Measurements from ENCODE around the gene SYP.

Gene SYP

GRCh38 chrX:49186125-49187027 is 13.6 kb downstream of the SYP start, which contains the start of gene PRICKLE3:
TSS of gene PRICKLE3 (minus strand) at chrX:49186373. CDS start at chrX:49186297, 76 bp downstream.
- Histone ChIP-seq H3K27me3 (ENCODE audit: low read length) (no peaks in the 10 kb centered on the region), H3K36me3 (ENCODE audit: low read length) (no peaks in the 10 kb centered on the region), H3K9me2 (replicated peaks; ENCODE audit: insufficient read depth, low read length) (no peaks in the 10 kb centered on the region), H3K79me2 (ENCODE audit: insufficient read depth, low read length) (0 out of 2 replicates have a peak, but pooled peaks cover 7% of the 10 kb centered on the region), H4K20me1 (ENCODE audit: low read depth, low read length) (no peaks in the 10 kb centered on the region), H3K4me2 (ENCODE audit: low read depth, low read length, poor library complexity, severe bottlenecking) (peak within 1 kb of the TSS; percentile 95), H2AFZ (ENCODE audit: low read depth, low read length, severe bottlenecking) (no peak within 1 kb of the TSS), H3K27ac (ENCODE audit: low read depth, low read length) (peak within 1 kb of the TSS; percentile 42), H3K9me3 (ENCODE audit: insufficient read depth, low read length) (no peaks in the 10 kb centered on the region), H3K9ac (ENCODE audit: low read length) (peak within 1 kb of the TSS; percentile 82), H3K4me3 (ENCODE audit: insufficient read depth, low read length, poor library complexity, severe bottlenecking) (peak within 1 kb of the TSS; percentile 69), H3F3A (ENCODE audit: insufficient read depth) (peaks cover 9% of the 10 kb centered on the region; the same call in 1 of the 2 replicates)
- TF ChIP-seq EZH2phosphoT487 (conservative IDR thresholded peaks at IDR 0.05; ENCODE audit: low read length) (no peak), CTCF (IDR thresholded peaks at IDR 0.05; ENCODE audit: insufficient read depth, low read length, poor library complexity, severe bottlenecking) (peak; percentile 47)

GRCh38 chrX:49184294-49185281 is 15.4 kb downstream of the SYP start:
- Histone ChIP-seq H3K27me3 (ENCODE audit: low read length) (no peaks in the 10 kb centered on the region), H3K9me2 (replicated peaks; ENCODE audit: insufficient read depth, low read length) (no peaks in the 10 kb centered on the region), H3K9ac (ENCODE audit: low read length) (peak overlapping the region; percentile 82), H4K20me1 (ENCODE audit: low read depth, low read length) (no peaks in the 10 kb centered on the region), H2AFZ (ENCODE audit: low read depth, low read length, severe bottlenecking) (no peak overlapping the region), H3K79me2 (ENCODE audit: insufficient read depth, low read length) (0 out of 2 replicates have a peak, but pooled peaks cover 7% of the 10 kb centered on the region), H3F3A (ENCODE audit: insufficient read depth) (peaks cover 5% of the 10 kb centered on the region; the same call in 1 of the 2 replicates), H3K4me3 (ENCODE audit: insufficient read depth, low read length, poor library complexity, severe bottlenecking) (peak overlapping the region; percentile 69), H3K9me3 (ENCODE audit: insufficient read depth, low read length) (no peaks in the 10 kb centered on the region), H3K4me2 (ENCODE audit: low read depth, low read length, poor library complexity, severe bottlenecking) (peak overlapping the region; percentile 95), H3K36me3 (ENCODE audit: low read length) (no peaks in the 10 kb centered on the region), H3K27ac (ENCODE audit: low read depth, low read length) (peak overlapping the region; percentile 28)
- TF ChIP-seq EZH2phosphoT487 (conservative IDR thresholded peaks at IDR 0.05; ENCODE audit: low read length): no peak
- TF ChIP-seq CTCF (IDR thresholded peaks at IDR 0.05; ENCODE audit: insufficient read depth, low read length, poor library complexity, severe bottlenecking): no peak

GRCh38 chrX:49183701-49184281 is 16.2 kb downstream of the SYP start:
- no peak overlapping the region for H2AFZ ChIP-seq (ENCODE audit: low read depth, low read length, severe bottlenecking)
- 0 out of 2 replicates have a peak, but pooled peaks cover 7% of the 10 kb centered on the region for H3K79me2 ChIP-seq (ENCODE audit: insufficient read depth, low read length)
- H3K4me2 ChIP-seq (ENCODE audit: low read depth, low read length, poor library complexity, severe bottlenecking): no peak overlapping the region
- TF ChIP-seq EZH2phosphoT487 (conservative IDR thresholded peaks at IDR 0.05; ENCODE audit: low read length): no peak
- TF ChIP-seq CTCF (IDR thresholded peaks at IDR 0.05; ENCODE audit: insufficient read depth, low read length, poor library complexity, severe bottlenecking): no peak
- no peaks in the 10 kb centered on the region for H3K27me3 ChIP-seq (ENCODE audit: low read length)
- H3K4me3 ChIP-seq (ENCODE audit: insufficient read depth, low read length, poor library complexity, severe bottlenecking): no peak overlapping the region
- H4K20me1 ChIP-seq (ENCODE audit: low read depth, low read length): no peaks in the 10 kb centered on the region
- no peak overlapping the region for H3K9ac ChIP-seq (ENCODE audit: low read length)
- H3K9me3 ChIP-seq (ENCODE audit: insufficient read depth, low read length): no peaks in the 10 kb centered on the region
- H3K27ac ChIP-seq (ENCODE audit: low read depth, low read length): peak overlapping the region; percentile 28; the same call in 1 of the 2 replicates
- no peaks in the 10 kb centered on the region for H3K36me3 ChIP-seq (ENCODE audit: low read length)
- H3K9me2 ChIP-seq (replicated peaks; ENCODE audit: insufficient read depth, low read length): no peaks in the 10 kb centered on the region
- H3F3A ChIP-seq (ENCODE audit: insufficient read depth): no peaks in the 10 kb centered on the region

Data from SU-DHL-6 (cell line).